A673 (cell line): ENCODE data around the gene TMEM8B.

ENCODE experiments used
- EZH2 ChIP-seq: fragments of 200-600 bp; sonication (generic); IDR thresholded peaks from 2 replicates; pipeline ENCODE4 v1.6.1; 2017; ENCODE audit warnings: borderline replicate concordance, low read depth, mild to moderate bottlenecking, mixed read lengths, antibody characterized with exemption, low read length; ENCODE audit not compliant: poor library complexity, severe bottlenecking
- TF ChIP-seq, protein P1 (sequence below): fragments of 300-800, 200-600 bp; sonication (generic); conservative IDR thresholded peaks from 2 replicates; pipeline ENCODE4 v1.5.1; 2017; ENCODE audit warnings: low read depth, mild to moderate bottlenecking, antibody characterized with exemption, low read length, moderate library complexity, mixed read lengths

GRCh38 chr9:35863583-35863982 lies 34.6 kb downstream of the TMEM8B start:
- TF ChIP-seq, protein P1, sequence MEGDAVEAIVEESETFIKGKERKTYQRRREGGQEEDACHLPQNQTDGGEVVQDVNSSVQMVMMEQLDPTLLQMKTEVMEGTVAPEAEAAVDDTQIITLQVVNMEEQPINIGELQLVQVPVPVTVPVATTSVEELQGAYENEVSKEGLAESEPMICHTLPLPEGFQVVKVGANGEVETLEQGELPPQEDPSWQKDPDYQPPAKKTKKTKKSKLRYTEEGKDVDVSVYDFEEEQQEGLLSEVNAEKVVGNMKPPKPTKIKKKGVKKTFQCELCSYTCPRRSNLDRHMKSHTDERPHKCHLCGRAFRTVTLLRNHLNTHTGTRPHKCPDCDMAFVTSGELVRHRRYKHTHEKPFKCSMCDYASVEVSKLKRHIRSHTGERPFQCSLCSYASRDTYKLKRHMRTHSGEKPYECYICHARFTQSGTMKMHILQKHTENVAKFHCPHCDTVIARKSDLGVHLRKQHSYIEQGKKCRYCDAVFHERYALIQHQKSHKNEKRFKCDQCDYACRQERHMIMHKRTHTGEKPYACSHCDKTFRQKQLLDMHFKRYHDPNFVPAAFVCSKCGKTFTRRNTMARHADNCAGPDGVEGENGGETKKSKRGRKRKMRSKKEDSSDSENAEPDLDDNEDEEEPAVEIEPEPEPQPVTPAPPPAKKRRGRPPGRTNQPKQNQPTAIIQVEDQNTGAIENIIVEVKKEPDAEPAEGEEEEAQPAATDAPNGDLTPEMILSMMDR: no peak
- no peak for TF ChIP-seq EZH2
